Testis (tissue), 2 donors: ENCODE measurements around the gene ALOX12.

Experiments
- POLR2A ChIP-seq: fragments of 450-650 bp; IDR thresholded peaks from one replicate; pipeline ENCODE4 v1.6.1; 2017; ENCODE audit warnings: antibody characterized with exemption, mild to moderate bottlenecking, moderate library complexity
- TF ChIP-seq, protein P1 (sequence below), 3 experiments: fragments of 450-650 bp in 2 of 3; fragments of 200-600 bp in 1 of 3; sonication (generic) in 1 of 3; IDR thresholded peaks; one replicate each; pipeline ENCODE4 v1.5.1; 2016 to 2019; ENCODE audit warnings: antibody characterized with exemption in 3 of 3, mild to moderate bottlenecking in 2 of 3, moderate library complexity in 1 of 3

DNA sequence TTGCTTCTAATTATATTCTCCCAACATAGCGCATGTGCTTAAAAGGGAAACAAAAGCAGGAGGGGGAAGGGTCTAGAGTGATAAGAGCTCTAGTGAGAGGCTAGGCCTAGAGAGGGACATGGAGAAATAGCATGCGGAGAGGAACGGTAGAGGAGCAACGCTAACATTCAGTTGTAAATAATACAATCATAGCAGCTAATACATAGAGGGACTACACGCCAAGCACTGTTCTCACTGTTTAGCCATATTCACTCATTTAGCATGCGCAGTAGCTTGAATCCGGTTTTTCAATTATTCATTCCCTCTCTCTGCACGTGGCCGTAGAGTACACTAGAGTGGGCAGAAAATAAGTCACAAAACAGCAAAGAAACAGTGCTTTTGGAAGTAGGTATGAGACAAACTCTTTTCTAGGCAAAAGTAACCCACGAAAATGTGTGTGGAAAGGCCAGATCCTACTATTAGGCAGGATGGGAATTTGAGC is 1.7 kb upstream of the ALOX12 start:
- TF ChIP-seq, protein P1, sequence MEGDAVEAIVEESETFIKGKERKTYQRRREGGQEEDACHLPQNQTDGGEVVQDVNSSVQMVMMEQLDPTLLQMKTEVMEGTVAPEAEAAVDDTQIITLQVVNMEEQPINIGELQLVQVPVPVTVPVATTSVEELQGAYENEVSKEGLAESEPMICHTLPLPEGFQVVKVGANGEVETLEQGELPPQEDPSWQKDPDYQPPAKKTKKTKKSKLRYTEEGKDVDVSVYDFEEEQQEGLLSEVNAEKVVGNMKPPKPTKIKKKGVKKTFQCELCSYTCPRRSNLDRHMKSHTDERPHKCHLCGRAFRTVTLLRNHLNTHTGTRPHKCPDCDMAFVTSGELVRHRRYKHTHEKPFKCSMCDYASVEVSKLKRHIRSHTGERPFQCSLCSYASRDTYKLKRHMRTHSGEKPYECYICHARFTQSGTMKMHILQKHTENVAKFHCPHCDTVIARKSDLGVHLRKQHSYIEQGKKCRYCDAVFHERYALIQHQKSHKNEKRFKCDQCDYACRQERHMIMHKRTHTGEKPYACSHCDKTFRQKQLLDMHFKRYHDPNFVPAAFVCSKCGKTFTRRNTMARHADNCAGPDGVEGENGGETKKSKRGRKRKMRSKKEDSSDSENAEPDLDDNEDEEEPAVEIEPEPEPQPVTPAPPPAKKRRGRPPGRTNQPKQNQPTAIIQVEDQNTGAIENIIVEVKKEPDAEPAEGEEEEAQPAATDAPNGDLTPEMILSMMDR (IDR thresholded peaks at IDR 0.05): no peak
- no peak for TF ChIP-seq POLR2A
